Smooth muscle cell (in vitro differentiated cells): ENCODE data around the gene PDLIM1. TPM values are rescaled to one million over a fixed set of nuclear protein-coding genes. Genes with fewer than 3 reads are reported as not detected.

Source experiments
- DNase-seq: peaks from one replicate; lab custom pipeline; 2025; ENCODE audit not compliant: unreplicated experiment; lab: John Stamatoyannopoulos, UW
- H2AFZ ChIP-seq: fragments of 200-600 bp; sonication (generic); 2 replicates; pipeline ENCODE4 v1.6.0; 2016; ENCODE audit warnings: antibody characterized with exemption, low read depth, mild to moderate bottlenecking
- H3F3A ChIP-seq: fragments of 200-600 bp; sonication (generic); 2 replicates; pipeline ENCODE4 v1.6.0; 2017; ENCODE audit warnings: antibody characterized with exemption, low read depth
- H3K27ac ChIP-seq: fragments of 200-600 bp; sonication (generic); 2 replicates; pipeline ENCODE4 v1.5.1; 2016; ENCODE audit warnings: low read depth, mild to moderate bottlenecking
- H3K27me3 ChIP-seq: fragments of 200-600 bp; sonication (generic); 2 replicates; pipeline ENCODE4 v1.6.1; 2016; ENCODE audit warnings: low read depth, mild to moderate bottlenecking
- H3K36me3 ChIP-seq: fragments of 200-600 bp; sonication (generic); 2 replicates; pipeline ENCODE4 v1.5.1; 2016; ENCODE audit warnings: low read depth
- H3K4me1 ChIP-seq: fragments of 200-600 bp; sonication (generic); 2 replicates; pipeline ENCODE4 v1.5.1; 2016; ENCODE audit warnings: low read depth
- H3K4me2 ChIP-seq: fragments of 200-600 bp; sonication (generic); 2 replicates; pipeline ENCODE4 v1.6.0; 2016; ENCODE audit warnings: mild to moderate bottlenecking
- H3K4me3 ChIP-seq: fragments of 200-600 bp; sonication (generic); 2 replicates; pipeline ENCODE4 v1.5.1; 2016; ENCODE audit warnings: mild to moderate bottlenecking
- H3K79me2 ChIP-seq: fragments of 200-600 bp; sonication (generic); 2 replicates; pipeline ENCODE4 v1.6.0; 2016; ENCODE audit warnings: low read depth, mild to moderate bottlenecking
- H3K9ac ChIP-seq: fragments of 200-600 bp; sonication (generic); 2 replicates; pipeline ENCODE4 v1.6.0; 2016; ENCODE audit warnings: low read depth
- H3K9me3 ChIP-seq: fragments of 200-600 bp; sonication (generic); replicated peaks from 2 replicates; pipeline ENCODE4 v1.5.1; 2016; ENCODE audit warnings: low read depth
- H4K20me1 ChIP-seq: fragments of 200-600 bp; sonication (generic); 2 replicates; pipeline ENCODE4 v1.6.0; 2016; ENCODE audit warnings: low read depth
- WGBS: methylation state at CpG from one replicate; pipeline ENCODE4 v1.1.7; 2016; ENCODE audit warnings: low lambda C conversion rate; 5-methylcytosine and 5-hydroxymethylcytosine counted together
- polyA plus RNA-seq: library from polyadenylated mRNA; unstranded; fragments of >200 nt; fragmentation: Nextera tagmentation; extraction: Ambion mirVana; gene quantifications from 2 replicates; pipeline ENCODE4 v1.2.1, GENCODE V29; 2016
- total RNA-seq: library from RNA; depleted of rRNA; stranded (reverse); fragments of >200 nt; gene quantifications from 2 replicates; pipeline ENCODE4 v1.2.3, GENCODE V29; 2014
- TF ChIP-seq, protein P1 (sequence below): fragments of 200-600 bp; sonication (generic); IDR thresholded peaks from 2 replicates; pipeline ENCODE4 v1.5.1; 2017; ENCODE audit warnings: borderline replicate concordance, mild to moderate bottlenecking, antibody characterized with exemption; ENCODE audit not compliant: insufficient read depth, poor library complexity, severe bottlenecking

The PDLIM1 gene
- total and polyA plus RNA-seq, 2 experiments from 2014 or later = 102 to 187 TPM

DNA sequence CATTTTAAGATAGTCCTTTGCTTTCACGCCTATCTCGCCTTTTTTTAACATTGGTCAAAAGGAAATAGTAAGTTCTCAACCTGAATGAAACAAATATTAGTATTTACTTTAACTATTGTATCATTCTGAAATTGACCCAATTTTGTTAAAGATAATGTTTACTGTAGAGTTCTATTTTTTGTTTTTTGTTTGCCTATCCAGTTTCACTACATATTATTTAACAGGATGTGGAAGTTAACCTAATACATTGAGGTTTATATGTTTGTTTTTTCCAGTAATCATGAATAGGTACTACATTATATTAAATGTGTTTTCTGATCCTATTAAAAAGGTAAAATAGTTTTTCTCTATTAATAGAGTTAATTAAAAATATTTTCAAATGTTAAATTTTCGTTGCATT, 70.3 kb downstream of the PDLIM1 start:
- Histone ChIP-seq H3K36me3 (no peaks in the 10 kb centered on the region), H4K20me1 (no peaks in the 10 kb centered on the region), H3K4me3 (no peak overlapping the region), H3K27ac (no peak overlapping the region), H2AFZ (no peak overlapping the region), H3K79me2 (no peaks in the 10 kb centered on the region), H3K9me3 (no peaks in the 10 kb centered on the region), H3F3A (peaks cover 6% of the 10 kb centered on the region), H3K27me3 (no peaks in the 10 kb centered on the region), H3K4me2 (no peak overlapping the region), H3K4me1 (no peaks in the 10 kb centered on the region), H3K9ac (no peak overlapping the region)
- TF ChIP-seq, protein P1, sequence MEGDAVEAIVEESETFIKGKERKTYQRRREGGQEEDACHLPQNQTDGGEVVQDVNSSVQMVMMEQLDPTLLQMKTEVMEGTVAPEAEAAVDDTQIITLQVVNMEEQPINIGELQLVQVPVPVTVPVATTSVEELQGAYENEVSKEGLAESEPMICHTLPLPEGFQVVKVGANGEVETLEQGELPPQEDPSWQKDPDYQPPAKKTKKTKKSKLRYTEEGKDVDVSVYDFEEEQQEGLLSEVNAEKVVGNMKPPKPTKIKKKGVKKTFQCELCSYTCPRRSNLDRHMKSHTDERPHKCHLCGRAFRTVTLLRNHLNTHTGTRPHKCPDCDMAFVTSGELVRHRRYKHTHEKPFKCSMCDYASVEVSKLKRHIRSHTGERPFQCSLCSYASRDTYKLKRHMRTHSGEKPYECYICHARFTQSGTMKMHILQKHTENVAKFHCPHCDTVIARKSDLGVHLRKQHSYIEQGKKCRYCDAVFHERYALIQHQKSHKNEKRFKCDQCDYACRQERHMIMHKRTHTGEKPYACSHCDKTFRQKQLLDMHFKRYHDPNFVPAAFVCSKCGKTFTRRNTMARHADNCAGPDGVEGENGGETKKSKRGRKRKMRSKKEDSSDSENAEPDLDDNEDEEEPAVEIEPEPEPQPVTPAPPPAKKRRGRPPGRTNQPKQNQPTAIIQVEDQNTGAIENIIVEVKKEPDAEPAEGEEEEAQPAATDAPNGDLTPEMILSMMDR = no peak
- no peak for DNase-seq
- 85% methylated on average over 3 of the region's 3 CpGs for WGBS

GRCh38 chr10:95217476-95217875, 73.3 kb downstream of the PDLIM1 start:
- no peak for DNase-seq
- Histone ChIP-seq H3K27me3 (no peaks in the 10 kb centered on the region), H4K20me1 (no peaks in the 10 kb centered on the region), H3K36me3 (no peaks in the 10 kb centered on the region), H3K9me3 (no peaks in the 10 kb centered on the region), H3K4me3 (no peak overlapping the region), H3K4me1 (no peaks in the 10 kb centered on the region), H3K4me2 (peak overlapping the region; percentile 16), H3K9ac (peak overlapping the region; percentile 54), H3F3A (peaks cover 6% of the 10 kb centered on the region), H2AFZ (no peak overlapping the region), H3K27ac (peak overlapping the region; percentile 89), H3K79me2 (no peaks in the 10 kb centered on the region)
- TF ChIP-seq, protein P1 = no peak
- WGBS = 27% methylated on average over 1 of the region's 1 CpG

DNA sequence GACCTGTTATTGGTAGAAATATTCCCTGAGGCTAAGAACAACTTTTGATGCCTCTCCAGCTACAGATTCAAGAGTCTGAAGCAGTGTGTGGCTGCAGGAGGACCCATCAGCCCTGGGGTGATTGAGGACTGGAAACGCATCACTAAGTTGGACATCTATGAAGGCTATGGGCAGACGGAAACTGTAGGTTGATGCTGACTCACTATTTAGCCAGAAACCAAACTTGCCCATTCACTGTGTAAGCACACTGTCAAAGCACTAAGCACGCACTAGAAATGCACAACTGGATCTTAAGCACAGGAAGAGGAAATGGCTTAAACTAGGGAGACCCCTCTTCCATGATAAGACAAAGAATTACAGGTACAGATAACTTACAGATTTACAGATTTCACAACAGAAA, 76.0 kb downstream of the PDLIM1 start:
- Histone ChIP-seq H2AFZ (no peak overlapping the region), H3K4me1 (no peaks in the 10 kb centered on the region), H3K4me2 (peak overlapping the region; percentile 42), H3F3A (peaks cover 6% of the 10 kb centered on the region), H3K27ac (peak overlapping the region; percentile 55), H3K79me2 (no peaks in the 10 kb centered on the region), H3K9me3 (no peaks in the 10 kb centered on the region), H4K20me1 (no peaks in the 10 kb centered on the region), H3K9ac (no peak overlapping the region), H3K4me3 (no peak overlapping the region), H3K27me3 (no peaks in the 10 kb centered on the region), H3K36me3 (no peaks in the 10 kb centered on the region)
- WGBS = 24% methylated on average over 3 of the region's 3 CpGs
- DNase-seq = no peak
- TF ChIP-seq, protein P1 = no peak

GRCh38 chr10:95214369-95214768, 76.4 kb downstream of the PDLIM1 start:
- no peak for DNase-seq
- Histone ChIP-seq H3K79me2 (no peaks in the 10 kb centered on the region), H3K4me1 (no peaks in the 10 kb centered on the region), H3K9ac (no peak overlapping the region), H3K9me3 (no peaks in the 10 kb centered on the region), H3F3A (peaks cover 6% of the 10 kb centered on the region), H2AFZ (no peak overlapping the region), H3K27ac (peak overlapping the region; percentile 55), H3K4me2 (peak overlapping the region; percentile 42), H3K36me3 (no peaks in the 10 kb centered on the region), H3K4me3 (no peak overlapping the region), H4K20me1 (no peaks in the 10 kb centered on the region), H3K27me3 (no peaks in the 10 kb centered on the region)
- WGBS = 64% methylated on average over 2 of the region's 2 CpGs
- TF ChIP-seq, protein P1 = no peak
